GM12874 (cell line): Measurements from ENCODE around the gene S100A12.

ENCODE experiments used
- TF ChIP-seq, protein P1 (sequence below): IDR thresholded peaks from 2 replicates; pipeline ENCODE4 v1.5.1; 2011; ENCODE audit warnings: low read depth, mild to moderate bottlenecking, control low read depth, low read length, moderate library complexity; ENCODE audit not compliant: insufficient read depth

S100A12 gene

DNA sequence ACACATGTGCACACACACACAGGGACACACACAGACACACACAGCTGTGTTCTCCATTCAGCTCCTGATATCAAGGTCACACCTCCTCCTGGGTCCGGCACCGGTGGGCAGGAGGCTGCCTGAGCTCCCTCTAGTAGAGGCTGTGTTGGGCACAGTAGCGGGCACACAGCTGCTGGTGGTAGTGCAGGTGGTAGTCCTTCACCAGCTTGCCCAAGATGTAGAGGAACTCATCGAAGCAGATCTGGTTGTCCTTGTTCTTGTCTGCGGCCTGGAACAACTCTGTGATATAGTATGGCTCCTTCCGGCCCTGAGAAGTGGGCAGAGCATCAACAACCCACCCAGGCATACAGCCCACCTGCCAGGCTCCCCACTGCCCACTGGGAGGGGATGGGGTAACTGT is 21.0 kb upstream of the S100A12 start:
- TF ChIP-seq, protein P1, sequence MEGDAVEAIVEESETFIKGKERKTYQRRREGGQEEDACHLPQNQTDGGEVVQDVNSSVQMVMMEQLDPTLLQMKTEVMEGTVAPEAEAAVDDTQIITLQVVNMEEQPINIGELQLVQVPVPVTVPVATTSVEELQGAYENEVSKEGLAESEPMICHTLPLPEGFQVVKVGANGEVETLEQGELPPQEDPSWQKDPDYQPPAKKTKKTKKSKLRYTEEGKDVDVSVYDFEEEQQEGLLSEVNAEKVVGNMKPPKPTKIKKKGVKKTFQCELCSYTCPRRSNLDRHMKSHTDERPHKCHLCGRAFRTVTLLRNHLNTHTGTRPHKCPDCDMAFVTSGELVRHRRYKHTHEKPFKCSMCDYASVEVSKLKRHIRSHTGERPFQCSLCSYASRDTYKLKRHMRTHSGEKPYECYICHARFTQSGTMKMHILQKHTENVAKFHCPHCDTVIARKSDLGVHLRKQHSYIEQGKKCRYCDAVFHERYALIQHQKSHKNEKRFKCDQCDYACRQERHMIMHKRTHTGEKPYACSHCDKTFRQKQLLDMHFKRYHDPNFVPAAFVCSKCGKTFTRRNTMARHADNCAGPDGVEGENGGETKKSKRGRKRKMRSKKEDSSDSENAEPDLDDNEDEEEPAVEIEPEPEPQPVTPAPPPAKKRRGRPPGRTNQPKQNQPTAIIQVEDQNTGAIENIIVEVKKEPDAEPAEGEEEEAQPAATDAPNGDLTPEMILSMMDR, result no peak

- TF ChIP-seq, protein P1, result no peak
Observed at GRCh38 chr1:153395776-153396175, 20.4 kb upstream of the S100A12 start.

GRCh38 chr1:153395136-153395685 is 19.8 kb upstream of the S100A12 start:
- TF ChIP-seq, protein P1, result no peak

DNA sequence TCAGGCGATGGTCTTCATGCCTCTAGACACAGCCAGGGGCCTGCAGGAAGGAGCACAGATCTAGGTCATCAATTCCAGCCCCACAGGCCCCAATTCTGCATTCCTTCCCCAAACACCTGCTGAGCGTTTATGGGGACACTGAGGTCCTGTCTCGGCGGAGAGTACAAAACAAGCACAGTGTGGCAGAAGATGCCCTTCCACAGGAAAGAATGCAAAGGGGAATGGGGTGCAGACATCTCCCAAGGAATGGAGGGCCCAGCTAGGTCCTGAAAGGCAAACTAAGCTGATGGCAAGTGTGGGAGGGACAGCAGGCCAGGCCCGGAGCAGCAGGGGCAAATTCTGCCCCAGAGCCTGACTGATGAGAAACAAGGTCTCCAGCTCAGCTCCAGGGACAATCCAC is 19.0 kb upstream of the S100A12 start:
- TF ChIP-seq, protein P1, result no peak

- TF ChIP-seq, protein P1, result no peak
Observed at GRCh38 chr1:153393926-153394325, 18.5 kb upstream of the S100A12 start.

- TF ChIP-seq, protein P1, result no peak
Observed at GRCh38 chr1:153392822-153393221, 17.4 kb upstream of the S100A12 start.

- TF ChIP-seq, protein P1, result no peak
Observed at GRCh38 chr1:153392258-153392657, 16.8 kb upstream of the S100A12 start.
